Activated CD8-positive, alpha-beta memory T cell treated with anti-CD3 and anti-CD28 coated beads for 24 hours (primary cell): ENCODE data around the gene RCAN1.
A peak's percentile ranks its signal among the peaks of the same experiment; 100 is the strongest.
"Not testable (repeated sequence)": the region's sequence is repeated elsewhere in the genome, so short reads cannot be mapped to it uniquely, and the experiment has no call there.

ENCODE experiments used
- DNase-seq: peaks from one replicate; pipeline ENCODE4 v3.0.0-alpha.2; 2020

The RCAN1 gene

GRCh38 chr21:34511787-34512455 is 103.0 kb downstream of the RCAN1 start, which contains the start of gene KCNE1:
Gene KCNE1 (minus strand): TSS chr21:34512210. CDS start chr21:34449634, 62,576 bp downstream.
- no peak for DNase-seq

GRCh38 chr21:34511181-34511580 is 103.7 kb downstream of the RCAN1 start:
- no peak for DNase-seq

GRCh38 chr21:34510148-34511142 is 104.5 kb downstream of the RCAN1 start:
- peak; percentile 72 for DNase-seq

DNA sequence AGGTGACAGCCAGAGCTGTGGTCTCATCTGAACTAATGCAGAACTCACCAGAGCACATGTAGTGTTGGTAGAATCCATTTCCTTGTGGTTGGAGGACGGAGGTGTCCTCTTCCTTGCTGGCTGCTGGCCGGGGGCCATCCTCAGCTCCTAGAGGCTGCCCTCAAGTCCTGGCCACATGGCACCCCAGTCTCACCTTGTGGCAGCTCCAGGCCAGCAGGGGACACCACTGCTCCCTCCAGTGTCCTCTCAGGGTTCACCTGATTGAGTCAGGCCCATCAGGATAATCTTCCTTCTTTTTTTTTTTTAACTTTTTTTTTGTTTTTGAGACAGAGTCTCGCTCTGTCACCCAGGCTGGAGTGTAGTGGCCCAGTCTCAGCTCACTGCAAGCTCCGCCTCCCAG is 105.8 kb downstream of the RCAN1 start:
- DNase-seq: no peak

GRCh38 chr21:34504595-34504994 is 110.3 kb downstream of the RCAN1 start:
- no peak for DNase-seq

- no peak for DNase-seq
Measured at GRCh38 chr21:34502480-34503106, 112.3 kb downstream of the RCAN1 start.

GRCh38 chr21:34501716-34502115 is 113.2 kb downstream of the RCAN1 start:
- no peak for DNase-seq

DNA sequence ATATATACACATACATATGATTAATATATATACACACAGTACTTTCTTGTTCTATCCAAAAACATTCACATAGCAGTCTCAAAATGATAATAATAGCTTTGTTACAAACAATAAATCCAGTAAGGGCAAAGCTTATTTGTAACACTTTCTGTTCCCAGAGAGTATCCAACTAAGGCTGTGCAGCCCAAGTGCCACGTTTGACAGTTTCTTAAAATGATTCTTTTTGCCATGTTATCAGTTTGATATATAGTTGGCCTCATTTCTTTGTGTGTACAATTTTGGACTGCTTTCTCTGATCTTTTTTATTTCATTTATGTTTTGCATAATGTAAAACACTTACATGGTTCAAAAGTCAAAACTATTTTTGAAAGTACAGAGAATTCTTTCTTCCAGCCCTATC is 114.7 kb downstream of the RCAN1 start:
- DNase-seq: no peak

DNA sequence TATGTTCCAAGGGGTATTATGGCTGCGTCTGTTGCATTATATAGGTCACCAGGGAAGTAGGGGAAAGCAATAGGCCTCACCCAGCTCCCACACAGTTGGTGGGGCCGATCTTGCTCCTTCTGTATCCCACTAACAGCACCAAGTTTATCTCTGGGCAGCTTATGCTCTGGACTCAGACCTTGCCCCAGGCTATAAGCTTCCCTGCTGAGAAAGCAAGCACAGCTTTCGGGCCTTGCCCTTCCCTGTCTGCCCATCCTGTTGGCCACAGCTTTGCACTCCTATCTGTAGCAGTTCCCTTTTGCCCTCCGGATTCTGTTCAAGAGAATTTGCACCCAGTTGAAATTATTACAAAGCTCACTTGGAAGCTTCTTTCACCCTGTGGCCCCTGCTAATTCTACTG is 115.8 kb downstream of the RCAN1 start:
- DNase-seq: no peak

DNA sequence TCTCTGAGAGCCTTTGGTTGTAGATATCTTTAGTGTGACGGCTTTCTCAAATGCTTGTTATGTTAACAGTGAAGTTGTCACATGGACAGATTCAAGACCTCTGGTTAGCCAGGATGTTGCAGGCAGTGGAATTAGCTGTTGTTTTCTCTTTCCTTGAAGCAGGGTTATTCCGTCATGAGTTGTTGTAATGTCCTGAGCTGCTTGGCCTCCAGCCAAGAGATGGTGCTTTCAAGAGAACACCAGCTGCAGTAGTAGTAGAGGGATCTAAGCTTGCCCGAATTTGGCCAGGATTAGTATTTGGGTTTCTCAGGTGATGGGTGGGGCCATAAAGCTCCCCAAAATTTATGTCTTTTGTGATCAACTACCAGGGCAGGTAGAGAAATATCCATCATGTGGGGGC is 116.3 kb downstream of the RCAN1 start:
- no peak for DNase-seq

GRCh38 chr21:34483854-34484253 is 131.1 kb downstream of the RCAN1 start:
- not testable (repeated sequence) for DNase-seq

DNA sequence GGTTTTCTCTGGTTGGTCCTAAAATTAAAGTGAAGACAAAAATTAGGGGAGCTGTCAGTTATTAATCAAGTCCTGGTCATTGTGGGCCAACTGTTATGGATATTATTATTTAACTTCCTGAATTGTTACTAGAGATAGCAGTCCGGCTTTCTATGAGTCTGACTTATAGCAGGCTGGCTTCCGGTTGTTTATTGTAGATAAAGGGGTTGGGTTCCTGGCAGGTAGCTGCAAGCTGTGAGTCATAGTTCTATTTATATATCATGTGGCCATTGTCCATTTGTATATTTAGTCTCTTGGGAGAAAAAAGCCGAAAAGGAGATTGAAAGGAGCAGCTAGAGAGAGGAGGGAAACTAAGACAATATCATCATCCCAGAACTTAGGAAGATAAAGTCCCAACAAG is 131.5 kb downstream of the RCAN1 start:
- DNase-seq: not testable (repeated sequence)

- DNase-seq: not testable (repeated sequence)
Measured at GRCh38 chr21:34467333-34467732, 147.6 kb downstream of the RCAN1 start.
